CD4-positive, alpha-beta memory T cell (primary cell): ENCODE measurements around the gene ADGRL2. TPM values are rescaled to one million over a fixed set of nuclear protein-coding genes. Genes with fewer than 3 reads are reported as not detected.
A peak's percentile ranks its signal among the peaks of the same experiment; 100 is the strongest.

ENCODE experiments used
- CTCF ChIA-PET: fragments of 350-600 bp; sonication (Branson Sonifier 250); formaldehyde crosslinking; loops from one replicate; lab custom pipeline; 2021; ENCODE audit warnings: inconsistent platforms; ENCODE audit not compliant: partially characterized antibody; lab: Charles Lee
- POLR2A ChIA-PET: fragments of 350-600 bp; sonication (Branson Sonifier 250); formaldehyde crosslinking; loops from one replicate; lab custom pipeline; 2021; ENCODE audit not compliant: partially characterized antibody; lab: Charles Lee
- DNase-seq, 5 donors: peaks; one replicate each; pipeline versions ENCODE4 v3.0.0 to v3.0.0-alpha.2; 2020 to 2022; ENCODE audit warnings: mixed read lengths in 1 of 5
- H3K27ac ChIP-seq: one replicate; pipeline ENCODE4 v1.7.0; 2013; ENCODE audit warnings: low read depth, low read length
- H3K27me3 ChIP-seq: 2 replicates; pipeline ENCODE4 v1.7.0; 2013; ENCODE audit warnings: mild to moderate bottlenecking, low read length, moderate library complexity; ENCODE audit not compliant: insufficient read depth
- H3K36me3 ChIP-seq: 2 replicates; pipeline ENCODE4 v1.7.0; 2013; ENCODE audit warnings: mild to moderate bottlenecking, low read length, moderate library complexity; ENCODE audit not compliant: insufficient read depth
- H3K4me1 ChIP-seq: 2 replicates; pipeline ENCODE4 v1.7.0; 2013; ENCODE audit warnings: mild to moderate bottlenecking, low read length, moderate library complexity; ENCODE audit not compliant: insufficient read depth
- H3K4me3 ChIP-seq, 2 donors: one replicate each; pipeline ENCODE4 v1.7.0; 2013; ENCODE audit warnings: low read length in 2 of 2, mild to moderate bottlenecking in 1 of 2
- H3K9me3 ChIP-seq, 2 donors: one replicate each; pipeline ENCODE4 v1.7.0; 2013; ENCODE audit warnings: low read length in 2 of 2, control low read depth in 1 of 2; ENCODE audit not compliant: control insufficient read depth in 1 of 2
- H3K27ac Mint-ChIP-seq, 7 donors: one replicate each; pipeline ENCODE4 v1.8.0; 2020 to 2021; ENCODE audit warnings: mixed read lengths in 7 of 7, mild to moderate bottlenecking in 6 of 7, inconsistent platforms in 3 of 7, moderate library complexity in 3 of 7
- H3K27me3 Mint-ChIP-seq, 2 donors: one replicate each; pipeline ENCODE4 v1.8.0; 2020 to 2021; ENCODE audit warnings: mixed read lengths in 2 of 2
- H3K36me3 Mint-ChIP-seq, 2 donors: one replicate each; pipeline ENCODE4 v1.8.0; 2020 to 2021; ENCODE audit warnings: mixed read lengths in 2 of 2, inconsistent platforms in 1 of 2, mild to moderate bottlenecking in 1 of 2
- H3K4me1 Mint-ChIP-seq, 4 donors: one replicate each; pipeline ENCODE4 v1.8.0; 2020 to 2021; ENCODE audit warnings: mixed read lengths in 4 of 4, mild to moderate bottlenecking in 1 of 4
- H3K4me3 Mint-ChIP-seq, 8 donors: one replicate each; pipeline ENCODE4 v1.8.0; 2020 to 2021; ENCODE audit warnings: mixed read lengths in 8 of 8, mild to moderate bottlenecking in 7 of 8, moderate library complexity in 6 of 8, inconsistent platforms in 3 of 8
- H3K9me3 Mint-ChIP-seq, 8 donors: one replicate each; pipeline ENCODE4 v1.8.0; 2020 to 2021; ENCODE audit warnings: mixed read lengths in 8 of 8, mild to moderate bottlenecking in 5 of 8, inconsistent platforms in 3 of 8, moderate library complexity in 1 of 8
- intact Hi-C: fragments of 100-400 bp; cut with micrococcal nuclease; formaldehyde crosslinking; loops from one replicate; pipeline ENCODE4 v1.15.1; 2023
- polyA plus RNA-seq, 2 donors: library from polyadenylated mRNA; unstranded; fragments of 300-500 nt; fragmentation: Illumina TruSeq; gene quantifications; one replicate each; pipeline ENCODE4 v1.2.3, GENCODE V29; 2021
- total RNA-seq, 2 experiments: library from RNA; stranded (reverse); gene quantifications; one replicate each; pipeline ENCODE4 v1.2.3, GENCODE V29; 2021

Gene ADGRL2
- total RNA-seq (not detected), polyA plus RNA-seq (not detected)

- Mint-ChIP-seq H3K9me3 (peaks cover 0 to 17% (median 4%) of the 10 kb centered on the region in 8 donors), H3K4me1 (peaks cover 0 to 16% (median 3%) of the 10 kb centered on the region in 4 donors), H3K36me3 (no peaks in the 10 kb centered on the region), H3K27ac (no peak within 1 kb of the TSS), H3K27me3 (peaks cover 16 to 26% of the 10 kb centered on the region in 2 donors), H3K4me3 (peak within 1 kb of the TSS in 4 of 8 donors; percentile 1 to 57 (median 52))
- CTCF ChIA-PET: no interaction called here
- H3K9me3 ChIP-seq: no peaks in the 10 kb centered on the region
- H3K4me1 ChIP-seq: no peaks in the 10 kb centered on the region
- H3K4me3 ChIP-seq: no peak within 1 kb of the TSS
- intact Hi-C loops: no loop called here
- POLR2A ChIA-PET: no interaction called here
- H3K27ac ChIP-seq: no peak within 1 kb of the TSS
- DNase-seq: peak in 1 of 5 donors; percentile 1
- H3K36me3 ChIP-seq: no peaks in the 10 kb centered on the region
- no peaks in the 10 kb centered on the region for H3K27me3 ChIP-seq
These were observed at the start of gene ADGRL2 for GRCh38 chr1:81800695-81801650. Gene ADGRL2, plus strand, starts transcription at chr1:81800934. Its CDS starts 36,051 bp downstream, at chr1:81836985.

- ChIA-PET CTCF (no interaction called here), POLR2A (no interaction called here)
- DNase-seq: no peak
- Mint-ChIP-seq H3K36me3 (no peaks in the 10 kb centered on the region), H3K27me3 (no peaks in the 10 kb centered on the region), H3K4me1 (no peaks in the 10 kb centered on the region), H3K27ac (no peak overlapping the region), H3K4me3 (no peak overlapping the region), H3K9me3 (peaks cover 2 to 16% (median 5%) of the 10 kb centered on the region in 8 donors)
- Histone ChIP-seq H3K4me3 (no peak overlapping the region), H3K36me3 (no peaks in the 10 kb centered on the region), H3K4me1 (no peaks in the 10 kb centered on the region), H3K27ac (no peak overlapping the region), H3K9me3 (no peaks in the 10 kb centered on the region), H3K27me3 (no peaks in the 10 kb centered on the region)
- intact Hi-C loops: no loop called here
These were observed 47.9 kb upstream of the ADGRL2 start for GRCh38 chr1:81752840-81753239.

- Mint-ChIP-seq H3K27ac (no peak overlapping the region), H3K4me1 (no peaks in the 10 kb centered on the region), H3K9me3 (peaks cover 0 to 13% (median 4%) of the 10 kb centered on the region in 8 donors), H3K4me3 (no peak overlapping the region), H3K36me3 (no peaks in the 10 kb centered on the region), H3K27me3 (no peaks in the 10 kb centered on the region)
- Histone ChIP-seq H3K4me3 (no peak overlapping the region), H3K27ac (no peak overlapping the region), H3K9me3 (no peaks in the 10 kb centered on the region), H3K36me3 (no peaks in the 10 kb centered on the region), H3K27me3 (no peaks in the 10 kb centered on the region), H3K4me1 (no peaks in the 10 kb centered on the region)
- POLR2A ChIA-PET: no interaction called here
- CTCF ChIA-PET: no interaction called here
- intact Hi-C loops: no loop called here
- DNase-seq: no peak
These were observed 46.3 kb upstream of the ADGRL2 start for GRCh38 chr1:81754424-81754823.

GRCh38 chr1:81756872-81757271 lies 43.9 kb upstream of the ADGRL2 start:
- H3K4me1 Mint-ChIP-seq: no peaks in the 10 kb centered on the region
- Histone ChIP-seq H3K9me3 (no peaks in the 10 kb centered on the region), H3K27me3 (no peaks in the 10 kb centered on the region), H3K4me1 (no peaks in the 10 kb centered on the region), H3K4me3 (no peak overlapping the region), H3K27ac (no peak overlapping the region), H3K36me3 (no peaks in the 10 kb centered on the region)
- no peaks in the 10 kb centered on the region for H3K27me3 Mint-ChIP-seq
- ChIA-PET CTCF (no interaction called here), POLR2A (no interaction called here)
- intact Hi-C loops: no loop called here
- no peak for DNase-seq
- no peaks in the 10 kb centered on the region for H3K36me3 Mint-ChIP-seq
- peaks cover 0 to 10% (median 3%) of the 10 kb centered on the region in 8 donors for H3K9me3 Mint-ChIP-seq
- no peak overlapping the region for H3K4me3 Mint-ChIP-seq
- no peak overlapping the region for H3K27ac Mint-ChIP-seq

GRCh38 chr1:81757398-81758020 lies 43.2 kb upstream of the ADGRL2 start:
- Mint-ChIP-seq H3K9me3 (peaks cover 0 to 7% (median 4%) of the 10 kb centered on the region in 8 donors), H3K4me3 (no peak overlapping the region), H3K36me3 (no peaks in the 10 kb centered on the region), H3K27ac (no peak overlapping the region), H3K27me3 (no peaks in the 10 kb centered on the region), H3K4me1 (no peaks in the 10 kb centered on the region)
- Histone ChIP-seq H3K27me3 (no peaks in the 10 kb centered on the region), H3K4me3 (no peak overlapping the region), H3K4me1 (no peaks in the 10 kb centered on the region), H3K27ac (no peak overlapping the region), H3K36me3 (no peaks in the 10 kb centered on the region), H3K9me3 (no peaks in the 10 kb centered on the region)
- POLR2A ChIA-PET: no interaction called here
- intact Hi-C loops: no loop called here
- DNase-seq: no peak
- CTCF ChIA-PET: no interaction called here

GRCh38 chr1:81758181-81758580 lies 42.6 kb upstream of the ADGRL2 start:
- Histone ChIP-seq H3K27me3 (no peaks in the 10 kb centered on the region), H3K4me1 (no peaks in the 10 kb centered on the region), H3K4me3 (no peak overlapping the region), H3K27ac (no peak overlapping the region), H3K9me3 (no peaks in the 10 kb centered on the region), H3K36me3 (no peaks in the 10 kb centered on the region)
- intact Hi-C loops: no loop called here
- no peak overlapping the region for H3K27ac Mint-ChIP-seq
- H3K36me3 Mint-ChIP-seq: no peaks in the 10 kb centered on the region
- ChIA-PET POLR2A (no interaction called here), CTCF (no interaction called here)
- no peak overlapping the region for H3K4me3 Mint-ChIP-seq
- no peak for DNase-seq
- no peaks in the 10 kb centered on the region for H3K27me3 Mint-ChIP-seq
- no peaks in the 10 kb centered on the region for H3K4me1 Mint-ChIP-seq
- H3K9me3 Mint-ChIP-seq: peaks cover 0 to 6% (median 0%) of the 10 kb centered on the region in 8 donors

- H3K9me3 ChIP-seq: no peaks in the 10 kb centered on the region
- POLR2A ChIA-PET: no interaction called here
- no peak for DNase-seq
- H3K27me3 ChIP-seq: no peaks in the 10 kb centered on the region
- Mint-ChIP-seq H3K4me3 (no peak overlapping the region), H3K27ac (no peak overlapping the region), H3K9me3 (peaks cover 0 to 6% (median 0%) of the 10 kb centered on the region in 8 donors), H3K27me3 (no peaks in the 10 kb centered on the region), H3K36me3 (no peaks in the 10 kb centered on the region), H3K4me1 (no peaks in the 10 kb centered on the region)
- CTCF ChIA-PET: no interaction called here
- H3K4me3 ChIP-seq: no peak overlapping the region
- no peak overlapping the region for H3K27ac ChIP-seq
- H3K4me1 ChIP-seq: no peaks in the 10 kb centered on the region
- no peaks in the 10 kb centered on the region for H3K36me3 ChIP-seq
- intact Hi-C loops: no loop called here
These were observed 40.1 kb upstream of the ADGRL2 start for GRCh38 chr1:81760477-81761097.
